ENCODE measurements around the gene PEX14.

- TF ChIP-seq CTCF (IDR thresholded peaks at IDR 0.05) (no peak), POLR2A (IDR thresholded peaks at IDR 0.05) (no peak)
Observed at GRCh38 chr1:10446790-10447422, 27.8 kb upstream of the PEX14 start.
